Measurements from ENCODE around the gene KIF21B.

The KIF21B gene

GRCh38 chr1:200980873-200981272 lies 42.6 kb downstream of the KIF21B start:
- H3K4me3 ChIP-seq: no peak overlapping the region
- no peaks in the 10 kb centered on the region for H3K9me3 ChIP-seq
- DNase-seq: no peak
- no peaks in the 10 kb centered on the region for H3K4me1 ChIP-seq
- no peak for TF ChIP-seq CTCF (IDR thresholded peaks at IDR 0.05)
- H3K27me3 ChIP-seq: no peaks in the 10 kb centered on the region
- intact Hi-C loops (cut with DNase I; ENCODE audit: low total_unique reads): no loop called here
- H3K27ac ChIP-seq: no peak overlapping the region
- peaks cover 0 to 4% (median 0%) of the 10 kb centered on the region in 3 donors for H3K36me3 ChIP-seq

GRCh38 chr1:200980452-200980772 lies 43.1 kb downstream of the KIF21B start:
- DNase-seq: no peak
- Histone ChIP-seq H3K27me3 (no peaks in the 10 kb centered on the region), H3K27ac (no peak overlapping the region), H3K4me1 (no peaks in the 10 kb centered on the region), H3K4me3 (no peak overlapping the region), H3K36me3 (peaks cover 0 to 4% (median 0%) of the 10 kb centered on the region in 3 donors), H3K9me3 (no peaks in the 10 kb centered on the region)
- intact Hi-C loops (cut with DNase I; ENCODE audit: low total_unique reads): no loop called here
- TF ChIP-seq CTCF (IDR thresholded peaks at IDR 0.05): no peak

DNA sequence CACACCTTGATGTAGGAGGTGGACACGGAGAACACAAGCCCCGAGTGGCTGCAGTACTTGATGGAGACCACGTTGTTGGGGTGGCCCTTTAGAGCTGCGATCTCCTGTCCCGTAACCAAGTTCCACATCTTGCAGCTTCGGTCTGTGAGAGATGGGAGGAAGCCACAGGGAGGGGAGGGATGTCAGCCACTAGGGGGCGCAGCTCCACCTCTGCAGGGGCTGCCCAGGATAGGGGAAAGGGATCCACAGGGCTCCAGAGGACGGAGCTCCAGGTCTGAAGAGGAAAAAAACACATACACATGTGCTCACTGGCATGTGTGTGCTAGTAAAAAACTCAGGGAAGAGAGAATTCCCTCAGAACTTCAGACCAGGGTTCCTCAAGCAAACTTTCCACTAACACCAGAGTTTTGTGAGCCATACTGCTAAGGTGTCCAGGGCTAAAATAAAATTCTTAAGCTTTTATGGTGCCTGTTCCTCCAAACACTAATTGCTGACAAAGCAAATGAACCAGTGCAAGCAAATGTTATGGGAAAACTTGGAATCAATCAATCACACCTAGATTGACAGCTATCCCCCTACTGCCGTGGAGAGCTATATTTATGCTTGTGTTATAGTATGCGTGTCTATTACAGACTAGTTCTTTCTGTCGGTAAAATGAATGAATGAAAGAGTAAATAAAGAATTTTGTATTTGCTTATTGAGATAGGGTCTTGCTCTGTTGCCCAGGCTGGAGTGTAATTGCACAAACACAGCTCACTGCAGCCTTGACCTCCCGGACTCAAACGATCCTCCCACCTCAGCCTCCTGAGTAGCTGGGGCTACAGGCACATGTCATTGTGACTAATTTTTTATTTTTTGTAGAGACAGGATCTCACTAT lies 43.7 kb downstream of the KIF21B start:
- intact Hi-C loops (cut with DNase I; ENCODE audit: low total_unique reads): loop anchor here (10.0 kb wide), 1 partner anchor 245 kb away; no protein-coding TSS in a partner anchor
- no peak overlapping the region for H3K27ac ChIP-seq
- H3K9me3 ChIP-seq: no peaks in the 10 kb centered on the region
- H3K4me1 ChIP-seq: no peaks in the 10 kb centered on the region
- DNase-seq: no peak
- H3K27me3 ChIP-seq: no peaks in the 10 kb centered on the region
- peaks cover 0 to 4% (median 0%) of the 10 kb centered on the region in 3 donors for H3K36me3 ChIP-seq
- no peak overlapping the region for H3K4me3 ChIP-seq
- peak in 1 of 2 experiments; percentile 18 for TF ChIP-seq CTCF (IDR thresholded peaks at IDR 0.05)

DNA sequence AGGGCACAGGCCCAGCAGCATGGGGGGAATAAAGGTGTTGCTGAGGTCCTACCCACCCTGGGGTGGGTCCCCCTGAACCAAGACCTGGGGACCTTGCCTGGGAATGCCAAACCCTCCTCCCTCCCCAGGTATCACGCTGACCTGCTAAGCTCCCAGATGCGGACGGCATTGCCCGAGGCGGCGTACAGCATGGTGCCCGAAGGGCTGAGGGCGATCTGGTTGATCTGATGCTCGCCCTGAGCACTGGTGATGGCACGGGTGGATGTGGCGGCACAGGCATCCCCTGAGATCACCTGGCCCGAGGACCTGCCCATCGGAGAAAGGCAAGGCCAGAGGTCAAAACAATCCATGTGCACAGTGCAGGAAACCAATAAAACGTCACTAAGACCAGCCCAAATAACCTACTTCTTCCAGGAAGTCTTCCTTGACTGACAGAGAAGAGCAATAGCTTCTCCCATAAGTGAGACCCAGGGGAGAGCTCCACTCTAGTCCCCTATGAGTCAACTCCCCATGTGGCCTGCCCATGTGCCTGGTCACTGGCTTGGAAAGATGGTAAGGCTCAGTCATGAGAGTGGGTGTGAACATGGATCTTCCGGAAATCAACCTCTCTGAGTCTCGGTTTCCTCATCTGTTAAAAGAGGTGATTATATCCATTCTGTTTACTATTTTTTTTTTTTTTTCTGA lies 46.3 kb downstream of the KIF21B start:
- Histone ChIP-seq H3K27me3 (no peaks in the 10 kb centered on the region), H3K4me3 (no peak overlapping the region), H3K9me3 (no peaks in the 10 kb centered on the region), H3K36me3 (peaks cover 0 to 4% (median 0%) of the 10 kb centered on the region in 3 donors), H3K27ac (no peak overlapping the region), H3K4me1 (peaks cover 0 to 3% (median 2%) of the 10 kb centered on the region in 4 donors)
- TF ChIP-seq CTCF (IDR thresholded peaks at IDR 0.05): no peak
- intact Hi-C loops (cut with DNase I; ENCODE audit: low total_unique reads): loop anchor here (10.0 kb wide), 1 partner anchor 248 kb away; no protein-coding TSS in a partner anchor
- DNase-seq: no peak

GRCh38 chr1:200976634-200977033 lies 46.9 kb downstream of the KIF21B start:
- Histone ChIP-seq H3K27me3 (no peaks in the 10 kb centered on the region), H3K4me1 (peaks cover 0 to 8% (median 6%) of the 10 kb centered on the region in 4 donors), H3K36me3 (peaks cover 0 to 4% (median 0%) of the 10 kb centered on the region in 3 donors), H3K9me3 (no peaks in the 10 kb centered on the region), H3K27ac (no peak overlapping the region), H3K4me3 (no peak overlapping the region)
- DNase-seq: no peak
- no peak for TF ChIP-seq CTCF (IDR thresholded peaks at IDR 0.05)
- intact Hi-C loops (cut with DNase I; ENCODE audit: low total_unique reads): loop anchor here (10.0 kb wide), 1 partner anchor 248 kb away; no protein-coding TSS in a partner anchor

Measured in tibial artery (tissue), 4 donors.